IMR-90 (cell line): ENCODE data around the gene HERPUD1. TPM values are rescaled to one million over a fixed set of nuclear protein-coding genes. Genes with fewer than 3 reads are reported as not detected.

Source experiments
- ATAC-seq: fragments of 200-7000 bp; cut with Tn5 transposase; 2 replicates; pipeline ENCODE4 v1.9.1; 2020; ENCODE audit warnings: low read depth, mild to moderate bottlenecking, moderate library complexity
- BruUV-seq: library from RNA; stranded (reverse); fragments of 400-500 nt; replicated peaks from 2 replicates; lab custom pipeline; 2021; lab: Mats Ljungman, UMichigan
- CTCF ChIA-PET: fragments of 300-600 bp; formaldehyde crosslinking; extraction: SDS; loops from one replicate; lab custom pipeline; 2021; ENCODE audit warnings: antibody characterized with exemption; lab: Yijun Ruan, JAX
- POLR2A ChIA-PET: fragments of 300-600 bp; sonication (Branson Sonifier 250); formaldehyde crosslinking; loops from one replicate; lab custom pipeline; 2022; ENCODE audit warnings: antibody characterized with exemption; ENCODE audit not compliant: unreplicated experiment; lab: Charles Lee
- DNase-seq: peaks from one replicate; pipeline ENCODE4 v3.0.0; 2013
- H2AFZ ChIP-seq: replicated peaks from 2 replicates; pipeline ENCODE3; 2013; ENCODE audit warnings: low read length, mild to moderate bottlenecking; ENCODE audit not compliant: poor library complexity
- H2AK5ac ChIP-seq: 2 replicates; pipeline ENCODE4 v1.6.1; 2013; ENCODE audit warnings: low read depth, low read length, inconsistent platforms
- H2AK9ac ChIP-seq: replicated peaks from 2 replicates; pipeline ENCODE3; 2013; ENCODE audit warnings: mild to moderate bottlenecking, low read depth, low read length, moderate library complexity; ENCODE audit not compliant: poor library complexity
- H2BK120ac ChIP-seq: 2 replicates; pipeline ENCODE4 v1.6.1; 2013; ENCODE audit warnings: low read depth, low read length, inconsistent platforms
- H2BK15ac ChIP-seq: 3 replicates; pipeline ENCODE4 v1.6.1; 2013; ENCODE audit warnings: low read depth, low read length, inconsistent platforms
- H2BK20ac ChIP-seq: 2 replicates; pipeline ENCODE4 v1.6.1; 2013; ENCODE audit warnings: low read depth, mild to moderate bottlenecking, inconsistent platforms, low read length, moderate library complexity
- H2BK5ac ChIP-seq: 2 replicates; pipeline ENCODE4 v1.6.1; 2013; ENCODE audit warnings: mild to moderate bottlenecking, low read depth, low read length, inconsistent platforms; ENCODE audit not compliant: poor library complexity, severe bottlenecking
- H3K14ac ChIP-seq: replicated peaks from 2 replicates; pipeline ENCODE4 v1.6.1; 2013; ENCODE audit warnings: low read depth, low read length, inconsistent platforms
- H3K18ac ChIP-seq: 2 replicates; pipeline ENCODE4 v1.6.1; 2013; ENCODE audit warnings: low read depth, low read length, control low read depth
- H3K23ac ChIP-seq: 2 replicates; pipeline ENCODE4 v1.6.1; 2013; ENCODE audit warnings: low read depth, low read length, inconsistent platforms
- H3K27ac ChIP-seq: 2 replicates; pipeline ENCODE4 v1.5.1; 2013; ENCODE audit warnings: mild to moderate bottlenecking, control low read depth, low read length; ENCODE audit not compliant: insufficient read depth
- H3K27me3 ChIP-seq: 2 replicates; pipeline ENCODE4 v1.6.1; 2013; ENCODE audit warnings: low read length; ENCODE audit not compliant: control insufficient read depth, insufficient read depth
- H3K36me3 ChIP-seq: 2 replicates; pipeline ENCODE4 v1.6.1; 2013; ENCODE audit warnings: low read length, mixed read lengths; ENCODE audit not compliant: control insufficient read depth, insufficient read depth
- H3K4ac ChIP-seq: 2 replicates; pipeline ENCODE4 v1.6.1; 2013; ENCODE audit warnings: low read depth, low read length, inconsistent platforms
- H3K4me1 ChIP-seq: 2 replicates; pipeline ENCODE4 v1.6.1; 2013; ENCODE audit warnings: low read length, mixed read lengths; ENCODE audit not compliant: control insufficient read depth, insufficient read depth
- H3K4me2 ChIP-seq: 2 replicates; pipeline ENCODE4 v1.6.1; 2013; ENCODE audit warnings: low read depth, mild to moderate bottlenecking, control low read depth, low read length, moderate library complexity
- H3K4me3 ChIP-seq: 2 replicates; pipeline ENCODE4 v1.5.1; 2013; ENCODE audit warnings: low read depth, mild to moderate bottlenecking, control low read depth, low read length, moderate library complexity; ENCODE audit not compliant: insufficient read depth
- H3K56ac ChIP-seq: 2 replicates; pipeline ENCODE4 v1.6.1; 2013; ENCODE audit warnings: low read length, inconsistent platforms; ENCODE audit not compliant: insufficient read depth; ENCODE audit errors: extremely low read depth
- H3K79me1 ChIP-seq, 2 experiments: 2 replicates each; pipeline ENCODE4 v1.6.1; 2013; ENCODE audit warnings: low read length in 2 of 2, inconsistent platforms in 1 of 2, low read depth in 1 of 2
- H3K9ac ChIP-seq: 2 replicates; pipeline ENCODE4 v1.6.1; 2013; ENCODE audit warnings: low read depth, low read length, control low read depth
- H3K9me1 ChIP-seq: 2 replicates; pipeline ENCODE4 v1.6.1; 2013; ENCODE audit warnings: low read length, inconsistent platforms; ENCODE audit not compliant: insufficient read depth
- H3K9me3 ChIP-seq: 2 replicates; pipeline ENCODE4 v1.6.1; 2013; ENCODE audit warnings: low read length; ENCODE audit not compliant: control insufficient read depth, insufficient read depth
- H4K20me1 ChIP-seq: 2 replicates; pipeline ENCODE4 v1.6.1; 2013; ENCODE audit warnings: low read length, inconsistent platforms; ENCODE audit not compliant: insufficient read depth
- H4K5ac ChIP-seq: 2 replicates; pipeline ENCODE4 v1.6.1; 2013; ENCODE audit warnings: mild to moderate bottlenecking, low read depth, low read length, control low read depth
- H4K8ac ChIP-seq, 2 experiments: 2 replicates each; pipeline ENCODE4 v1.6.1; 2013; ENCODE audit warnings: low read depth in 2 of 2, low read length in 2 of 2, control low read depth in 1 of 2, inconsistent platforms in 1 of 2
- H4K91ac ChIP-seq: 2 replicates; pipeline ENCODE4 v1.6.1; 2013; ENCODE audit warnings: low read depth, low read length, inconsistent platforms; ENCODE audit not compliant: insufficient read depth
- POLR2A ChIP-seq: IDR thresholded peaks from 2 replicates; pipeline ENCODE4 v1.6.1; 2012; ENCODE audit warnings: mild to moderate bottlenecking, low read depth, low read length
- RFX5 ChIP-seq: IDR thresholded peaks from 2 replicates; pipeline ENCODE4 v1.8.0; 2012; ENCODE audit warnings: low read depth, mild to moderate bottlenecking, low read length, moderate library complexity
- WGBS, 2 experiments: methylation state at CpG; one replicate each; pipeline versions ENCODE4 v1.1.5 to v1.1.7; 2013; ENCODE audit warnings: missing lambda C conversion rate in 2 of 2; ENCODE audit not compliant: insufficient read length in 1 of 2; ENCODE audit errors: extremely low coverage in 2 of 2; 5-methylcytosine and 5-hydroxymethylcytosine counted together
- dilution Hi-C: fragments of 300-500 bp; cut with HindIII; formaldehyde crosslinking; loops from one replicate; pipeline ENCODE4 v1.14.3; 2018; ENCODE audit warnings: low sequenced_read_pairs; ENCODE audit not compliant: unreplicated experiment
- in situ Hi-C: fragments of 300-500 bp; cut with MboI; formaldehyde crosslinking; loops from 3 replicates; pipeline ENCODE4 v1.14.3; 2019; ENCODE audit warnings: low sequenced_read_pairs, inconsistent platforms, mixed read lengths
- intact Hi-C: fragments of 100-400 bp; cut with micrococcal nuclease; formaldehyde crosslinking; loops from 2 replicates; pipeline ENCODE4 v1.10.0; 2022
- microRNA-seq, 2 experiments: library from miRNA; stranded (forward) in 1 of 2; unstranded in 1 of 2; fragments of 10-50 nt in 1 of 2; fragments of <30 nt in 1 of 2; gene quantifications in 1 of 2; microRNA quantifications in 1 of 2; one replicate each; pipeline versions ENCODE3 to v1.1.0; 2013 to 2020; ENCODE audit not compliant: insufficient read depth in 1 of 2, insufficient read length in 1 of 2, unreplicated experiment in 1 of 2
- polyA plus RNA-seq, 3 experiments: library from polyadenylated mRNA; depleted of rRNA; stranded (reverse); fragments of >200 nt; gene quantifications; 2 replicates each; pipeline ENCODE4 v1.2.3, GENCODE V29; 2012; ENCODE audit warnings: low replicate concordance in 1 of 3
- total RNA-seq: library from RNA; depleted of rRNA; stranded (reverse); fragments of >200 nt; gene quantifications from 2 replicates; pipeline ENCODE4 v1.2.3, GENCODE V29; 2012; rRNA removed
- TF ChIP-seq, protein P1 (sequence below): fragments of 150-350 bp; IDR thresholded peaks from 2 replicates; pipeline ENCODE4 v1.6.1; 2017; ENCODE audit warnings: mild to moderate bottlenecking, antibody characterized with exemption, low read length, low read depth
- TF ChIP-seq, protein P2 (sequence below): fragments of 150-350 bp; IDR thresholded peaks from 2 replicates; pipeline ENCODE4 v1.6.1; 2016; ENCODE audit warnings: low read depth, mild to moderate bottlenecking, low read length, moderate library complexity, borderline replicate concordance

HERPUD1 gene
- total and polyA plus RNA-seq, 2 of the 4 experiments (the other 2 are of a cell fraction): 130 to 148 TPM

GRCh38 chr16:56994311-56994710 is 62.4 kb downstream of the HERPUD1 start:
- Histone ChIP-seq H3K23ac (peak overlapping the region; percentile 17; the same call in 1 of the 2 replicates), H2BK15ac (no peak overlapping the region), H2BK20ac (no peak overlapping the region), H3K27me3 (no peaks in the 10 kb centered on the region), H3K18ac (no peak overlapping the region), H2AK5ac (peak overlapping the region; percentile 61), H3K4me1 (peaks cover 14% of the 10 kb centered on the region), H4K8ac (no peak overlapping the region), H3K9me1 (peaks cover 15% of the 10 kb centered on the region), H3K4me2 (no peak overlapping the region), H3K9me3 (no peaks in the 10 kb centered on the region), H3K4me3 (no peak overlapping the region), H2AFZ (no peak overlapping the region), H4K91ac (no peak overlapping the region), H3K4ac (0 out of 2 replicates have a peak overlapping the region, but pooled peaks have one; percentile 8), H3K27ac (no peak overlapping the region), H2BK120ac (no peak overlapping the region), H2AK9ac (no peak overlapping the region), H3K36me3 (no peaks in the 10 kb centered on the region; the same call in 1 of the 2 replicates), H4K5ac (no peak overlapping the region), H2BK5ac (no peak overlapping the region), H3K9ac (no peak overlapping the region), H3K56ac (no peak overlapping the region), H3K14ac (peak overlapping the region; percentile 17; the same call in 1 of the 2 replicates), H4K20me1 (no peaks in the 10 kb centered on the region), H3K79me1 (peaks cover 35 to 82% of the 10 kb centered on the region in 2 experiments)
- 83% methylated on average over 1 of the region's 5 CpGs; no CpG with 5 or more reads in 1 of the 2 experiments for WGBS, 2 experiments
- dilution Hi-C loops (no loop called here), intact Hi-C loops (no loop called here), in situ Hi-C loops (no loop called here)
- no TSS peak for BruUV-seq
- ChIA-PET POLR2A (no interaction called here), CTCF (no interaction called here)
- ATAC-seq (no peak), DNase-seq (no peak)
- TF ChIP-seq RFX5 (no peak), POLR2A (no peak)
- TF ChIP-seq, protein P1, sequence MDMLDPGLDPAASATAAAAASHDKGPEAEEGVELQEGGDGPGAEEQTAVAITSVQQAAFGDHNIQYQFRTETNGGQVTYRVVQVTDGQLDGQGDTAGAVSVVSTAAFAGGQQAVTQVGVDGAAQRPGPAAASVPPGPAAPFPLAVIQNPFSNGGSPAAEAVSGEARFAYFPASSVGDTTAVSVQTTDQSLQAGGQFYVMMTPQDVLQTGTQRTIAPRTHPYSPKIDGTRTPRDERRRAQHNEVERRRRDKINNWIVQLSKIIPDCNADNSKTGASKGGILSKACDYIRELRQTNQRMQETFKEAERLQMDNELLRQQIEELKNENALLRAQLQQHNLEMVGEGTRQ: no peak
- TF ChIP-seq, protein P2, sequence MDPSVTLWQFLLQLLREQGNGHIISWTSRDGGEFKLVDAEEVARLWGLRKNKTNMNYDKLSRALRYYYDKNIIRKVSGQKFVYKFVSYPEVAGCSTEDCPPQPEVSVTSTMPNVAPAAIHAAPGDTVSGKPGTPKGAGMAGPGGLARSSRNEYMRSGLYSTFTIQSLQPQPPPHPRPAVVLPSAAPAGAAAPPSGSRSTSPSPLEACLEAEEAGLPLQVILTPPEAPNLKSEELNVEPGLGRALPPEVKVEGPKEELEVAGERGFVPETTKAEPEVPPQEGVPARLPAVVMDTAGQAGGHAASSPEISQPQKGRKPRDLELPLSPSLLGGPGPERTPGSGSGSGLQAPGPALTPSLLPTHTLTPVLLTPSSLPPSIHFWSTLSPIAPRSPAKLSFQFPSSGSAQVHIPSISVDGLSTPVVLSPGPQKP: no peak

Small RNAs within 50 kb of the gene (microRNA-seq; reads per million reads assigned to microRNA genes)
- gene MIR6863 (ENCODE audit: unreplicated experiment): not detected

Other genes with a start within 250 kb of the HERPUD1 start
- 5.6 and 37.2 TPM in 2 replicates for gene MT1X, start 249.7 kb upstream of the HERPUD1 start, total RNA-seq
- 117 and 170 TPM in 2 replicates for gene MT1X, start 249.7 kb upstream of the HERPUD1 start, polyA plus RNA-seq (2012; rRNA removed)
- 70.3 and 72.6 TPM in 2 replicates for gene NUP93, start 202.0 kb upstream of the HERPUD1 start, total RNA-seq
- gene NUP93, start 202.0 kb upstream of the HERPUD1 start, polyA plus RNA-seq (2012; rRNA removed): 54.6 and 55.3 TPM in 2 replicates
- gene SLC12A3, start 66.9 kb upstream of the HERPUD1 start, total RNA-seq: not detected in 2 replicates
- gene SLC12A3, start 66.9 kb upstream of the HERPUD1 start, polyA plus RNA-seq (2012; rRNA removed): not detected in 2 replicates
- not detected in 2 replicates for gene CETP, start 29.8 kb downstream of the HERPUD1 start, total RNA-seq
- gene CETP, start 29.8 kb downstream of the HERPUD1 start, polyA plus RNA-seq (2012; rRNA removed): not detected in 2 replicates
- gene NLRC5, start 57.4 kb downstream of the HERPUD1 start, total RNA-seq: 5.3 and 9.1 TPM in 2 replicates
- 14.9 and 15.8 TPM in 2 replicates for gene NLRC5, start 57.4 kb downstream of the HERPUD1 start, polyA plus RNA-seq (2012; rRNA removed)
- gene CPNE2, start 160.4 kb downstream of the HERPUD1 start, total RNA-seq: 9.2 and 15.4 TPM in 2 replicates
- 48.0 and 50.3 TPM in 2 replicates for gene CPNE2, start 160.4 kb downstream of the HERPUD1 start, polyA plus RNA-seq (2012; rRNA removed)